ENCODE measurements around the gene STYX.
"Not testable (repeated sequence)": the region's sequence is repeated elsewhere in the genome, so short reads cannot be mapped to it uniquely, and the experiment has no call there.

The STYX gene

GRCh38 chr14:52724360-52724644 lies 5.7 kb upstream of the STYX start:
- TF ChIP-seq CTCF (IDR thresholded peaks at IDR 0.05; ENCODE audit: insufficient read depth, missing control alignments), result no peak
- FAIRE-seq, result no peak

GRCh38 chr14:52727509-52727908 lies 2.5 kb upstream of the STYX start:
- FAIRE-seq; DNase-seq (ENCODE audit: insufficient read length, low spot score): not testable (repeated sequence)

More at GRCh38 chr14:52724360-52724644, 5.7 kb upstream of the STYX start:
- DNase-seq (ENCODE audit: insufficient read length, low spot score), result no peak

- DNase-seq (ENCODE audit: insufficient read length, low spot score); FAIRE-seq: not testable (repeated sequence)
Observed at GRCh38 chr14:52729035-52729434, 931 bp upstream of the STYX start.

- DNase-seq (ENCODE audit: insufficient read length, low spot score) (no peak), FAIRE-seq (no peak)
- no peak for TF ChIP-seq CTCF (IDR thresholded peaks at IDR 0.05; ENCODE audit: insufficient read depth, missing control alignments)
Observed at GRCh38 chr14:52729585-52729924, 411 bp upstream of the STYX start.

- FAIRE-seq, result no peak
- DNase-seq (ENCODE audit: insufficient read length, low spot score), result no peak
- TF ChIP-seq CTCF (IDR thresholded peaks at IDR 0.05; ENCODE audit: insufficient read depth, missing control alignments), result no peak
Observed at GRCh38 chr14:52730709-52731111, 744 bp downstream of the STYX start.

- no peak for TF ChIP-seq CTCF (IDR thresholded peaks at IDR 0.05; ENCODE audit: insufficient read depth, missing control alignments)
- DNase-seq (ENCODE audit: insufficient read length, low spot score), result no peak
- no peak for FAIRE-seq
Observed at GRCh38 chr14:52733824-52734223, 3.9 kb downstream of the STYX start.

- DNase-seq (ENCODE audit: insufficient read length, low spot score) (no peak), FAIRE-seq (no peak)
- no peak for TF ChIP-seq CTCF (IDR thresholded peaks at IDR 0.05; ENCODE audit: insufficient read depth, missing control alignments)
Observed at GRCh38 chr14:52735921-52736489, 6.0 kb downstream of the STYX start.

- TF ChIP-seq CTCF (IDR thresholded peaks at IDR 0.05; ENCODE audit: insufficient read depth, missing control alignments), result no peak
- DNase-seq (ENCODE audit: insufficient read length, low spot score) (no peak), FAIRE-seq (no peak)
Observed at GRCh38 chr14:52738409-52738808, 8.4 kb downstream of the STYX start.

Data from D721Med (cell line).